Heart left ventricle (tissue), 16 donors: Measurements from ENCODE around the gene PTRH1. TPM values are rescaled to one million over a fixed set of nuclear protein-coding genes. Genes with fewer than 3 reads are reported as not detected.

Experiments used
- ATAC-seq, 4 donors: fragments of 200-7000 bp; cut with Tn5 transposase; one replicate each; pipeline ENCODE4 v1.9.1; 2020 to 2022; ENCODE audit warnings: moderate library complexity in 4 of 4, mild to moderate bottlenecking in 3 of 4, moderate number of reproducible peaks in 1 of 4
- DNase-seq, 5 donors: peaks; one replicate each; pipeline ENCODE4 v3.0.0-alpha.2; 2020
- H3K27ac ChIP-seq, 12 donors: fragments of 200-600 bp; sonication (generic) in 4 of 12; one replicate each; pipeline versions ENCODE4 v1.5.0 to v1.8.0; 2016 to 2022; ENCODE audit warnings: mild to moderate bottlenecking in 2 of 12
- H3K27me3 ChIP-seq, 9 donors: fragments of 200-600 bp; sonication (generic) in 2 of 9; one replicate each; pipeline versions ENCODE4 v1.5.1 to v1.8.0; 2016 to 2022; ENCODE audit warnings: mild to moderate bottlenecking in 3 of 9
- H3K36me3 ChIP-seq, 9 donors: fragments of 200-600 bp; sonication (generic) in 2 of 9; one replicate each; pipeline versions ENCODE4 v1.5.0 to v1.8.0; 2018 to 2022; ENCODE audit warnings: mild to moderate bottlenecking in 2 of 9
- H3K4me1 ChIP-seq, 12 donors: fragments of 200-600 bp; sonication (generic) in 4 of 12; one replicate each; pipeline versions ENCODE4 v1.5.0 to v1.8.0; 2016 to 2022; ENCODE audit warnings: mild to moderate bottlenecking in 3 of 12
- H3K4me3 ChIP-seq, 12 donors: fragments of 200-600 bp; sonication (generic) in 4 of 12; one replicate each; pipeline versions ENCODE4 v1.5.0 to v1.8.0; 2017 to 2022; ENCODE audit warnings: mild to moderate bottlenecking in 9 of 12, moderate library complexity in 4 of 12
- H3K9me3 ChIP-seq, 12 donors: fragments of 200-600 bp; sonication (generic) in 4 of 12; one replicate each; pipeline versions ENCODE4 v1.5.0 to v1.8.0; 2016 to 2022; ENCODE audit warnings: mild to moderate bottlenecking in 1 of 12
- CTCF ChIP-seq, 12 donors: fragments of 200-600 bp; sonication (generic) in 4 of 12; IDR thresholded peaks; one replicate each; pipeline versions ENCODE4 v1.5.0 to v1.8.0; 2018 to 2022; ENCODE audit warnings: antibody characterized with exemption in 12 of 12, mild to moderate bottlenecking in 5 of 12
- POLR2A ChIP-seq, 2 donors: fragments of 450-650 bp; IDR thresholded peaks; one replicate each; pipeline ENCODE4 v1.6.1; 2017; ENCODE audit warnings: antibody characterized with exemption in 2 of 2, mild to moderate bottlenecking in 2 of 2, moderate library complexity in 2 of 2
- WGBS, 4 donors: extraction: QIAGEN DNeasy Blood & Tissue Kit in 2 of 4; methylation state at CpG; one replicate each; pipeline versions ENCODE4 v1.1.5 to v1.1.7; 2013 to 2018; 5-methylcytosine and 5-hydroxymethylcytosine counted together
- intact Hi-C, 10 donors: fragments of 100-400 bp; cut with DNase I; formaldehyde crosslinking; loops; one replicate each; pipeline versions ENCODE4 v1.11.1 to v1.14.2; 2022
- polyA plus RNA-seq, 2 donors: library from polyadenylated mRNA; stranded (reverse); fragments of 200-250 nt; gene quantifications; one replicate each; pipeline ENCODE4 v1.2.3, GENCODE V29; 2013
- total RNA-seq, 9 donors: library from RNA; depleted of rRNA in 2 of 9; stranded (reverse); fragments of >200 nt in 2 of 9; fragmentation: NEBNext Ultra II Directional in 3 of 9; extraction: Animal tissue kit (Norgen Biotek cat#: 25700) in 3 of 9; gene quantifications; one replicate each; pipeline versions ENCODE4 v1.1.0 to v1.2.4, GENCODE V29; 2016 to 2023
- donor health status: ischemic (EF 13 %, LVEDD 7.1; RV severe dilation, severe dysfunction).
- donor health status: healthy with polysubstance abuse.
- donor health status: DM: no; HTN: yes; CAD: no.
- donor health status: DM: no; HTN: no; CAD: no.
- donor health status: ischemic (EF 25% LVEDD 6.9; RV normal size, moderate dysfunction).
- donor health status: ischemic (EF 25% LVEDD 5.7; RV mildly dilated, moderate dysfunction).
- donor health status: healthy.
- donor health status: DM: yes; HTN: yes; CAD: no.
- donor health status: ischemic (EF 35%, LVEDD 5.7; RV mildly dilated, moderate dysfunction).
- donor health status: nonischemic (EF 11% LVEDD 7.7; RV severe dilation, severe dysfunction).
- donor health status: DM: yes; HTN: yes; CAD: no.
- donor health status: PGD.
- donor health status: ischemic (EF 29% LVEDD 5.4; RV normal size, mild dysfunction).
- donor health status: nonischemic (EF 23%, LVEDD 6.1; RV moderate dilation, normal function).

PTRH1 gene
- total and polyA plus RNA-seq, 11 donors: 7.3 to 44.7 (median 14.0) TPM

DNA sequence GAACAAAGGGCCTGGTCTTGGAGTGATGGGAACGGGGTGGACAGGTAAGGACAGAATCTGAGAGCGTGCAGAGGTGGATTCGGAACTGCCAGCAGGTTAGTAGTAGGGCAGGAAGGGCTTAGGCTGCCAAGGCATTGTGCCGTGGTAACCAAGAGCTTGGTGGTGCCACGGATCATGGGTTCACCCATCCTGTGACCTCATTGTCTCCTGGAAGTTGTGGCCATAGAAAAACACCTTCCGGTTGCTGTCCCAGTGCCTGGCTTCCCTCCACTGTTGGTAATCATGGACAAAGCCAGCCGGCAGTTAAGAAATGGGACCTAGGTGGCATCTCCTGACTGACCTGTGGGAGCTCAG lies 51.2 kb downstream of the PTRH1 start:
- no peaks in the 10 kb centered on the region for H3K27me3 ChIP-seq
- H3K36me3 ChIP-seq: peaks cover 0 to 99% (median 86%) of the 10 kb centered on the region in 9 donors
- intact Hi-C loops: loop anchor here in 1 of 10 donors (10.0 kb wide), 1 partner anchor 50 kb away; the partner anchor contains the start of gene STXBP1
- H3K4me1 ChIP-seq: peaks cover 0 to 15% (median 0%) of the 10 kb centered on the region in 12 donors
- TF ChIP-seq POLR2A (IDR thresholded peaks at IDR 0.05) (no peak), CTCF (IDR thresholded peaks at IDR 0.05) (no peak)
- ATAC-seq (peak in 2 of 4 donors; percentile 20 to 24), DNase-seq (no peak)
- H3K9me3 ChIP-seq: no peaks in the 10 kb centered on the region
- H3K4me3 ChIP-seq: no peak overlapping the region
- 88 to 95% (median 93%) methylated on average over 6 to 7 of the region's 7 CpGs for WGBS, 4 donors
- H3K27ac ChIP-seq: peak overlapping the region in 3 of 12 donors; percentile 1 to 23 (median 21)

Other genes with a start within 250 kb of the PTRH1 start
- 100 to 1,000 TPM in 1 of 9 donors, 10 to 100 TPM in 8; 35.9 to 102 (median 50.2) TPM for gene STXBP1, start 103.4 kb downstream of the PTRH1 start, total RNA-seq
- 10 to 100 TPM; 14.0 to 23.7 TPM for gene STXBP1, start 103.4 kb downstream of the PTRH1 start, polyA plus RNA-seq
- under 1 TPM in 2 of 9 donors, not detected in 7; 0.15 to 0.87 TPM for gene CFAP157, start 8.7 kb downstream of the PTRH1 start, total RNA-seq
- under 1 TPM; 0.08 TPM for gene CFAP157, start 8.7 kb downstream of the PTRH1 start, polyA plus RNA-seq
- under 1 TPM in 8 of 9 donors, not detected in 1; 0.09 to 0.61 (median 0.24) TPM for gene TTC16, start 416 bp upstream of the PTRH1 start, total RNA-seq
- gene TTC16, start 416 bp upstream of the PTRH1 start, polyA plus RNA-seq: under 1 TPM in 1 of 2 donors, not detected in 1; 0.34 TPM
- 1 to 10 TPM; 1.7 to 9.2 (median 3.3) TPM for gene TOR2A, start 19.6 kb upstream of the PTRH1 start, total RNA-seq
- 1 to 10 TPM; 3.4 to 5.2 TPM for gene TOR2A, start 19.6 kb upstream of the PTRH1 start, polyA plus RNA-seq
- gene SH2D3C, start 63.0 kb upstream of the PTRH1 start, total RNA-seq: 10 to 100 TPM; 13.7 to 38.9 (median 16.9) TPM
- gene SH2D3C, start 63.0 kb upstream of the PTRH1 start, polyA plus RNA-seq: 10 to 100 TPM; 21.1 to 24.8 TPM
- 10 to 100 TPM; 35.6 to 60.3 (median 47.8) TPM for gene CDK9, start 70.4 kb upstream of the PTRH1 start, total RNA-seq
- 10 to 100 TPM; 26.2 to 30.4 TPM for gene CDK9, start 70.4 kb upstream of the PTRH1 start, polyA plus RNA-seq
- 10 to 100 TPM; 39.9 to 55.1 (median 41.5) TPM for gene FPGS, start 87.2 kb upstream of the PTRH1 start, total RNA-seq
- 10 to 100 TPM; 36.8 to 50.1 TPM for gene FPGS, start 87.2 kb upstream of the PTRH1 start, polyA plus RNA-seq
- gene ENG, start 139.0 kb upstream of the PTRH1 start, total RNA-seq: 100 to 1,000 TPM; 116 to 252 (median 133) TPM
- gene ENG, start 139.0 kb upstream of the PTRH1 start, polyA plus RNA-seq: 100 to 1,000 TPM; 156 to 245 TPM
- gene AK1, start 162.0 kb upstream of the PTRH1 start, total RNA-seq: 100 to 1,000 TPM; 415 to 810 (median 586) TPM
- 1,000 to 10,000 TPM in 1 of 2 donors, 100 to 1,000 TPM in 1; 312 to 1,060 TPM for gene AK1, start 162.0 kb upstream of the PTRH1 start, polyA plus RNA-seq
- gene ST6GALNAC6, start 183.9 kb upstream of the PTRH1 start, total RNA-seq: 10 to 100 TPM; 28.4 to 75.9 (median 45.6) TPM
- gene ST6GALNAC6, start 183.9 kb upstream of the PTRH1 start, polyA plus RNA-seq: 10 to 100 TPM; 35.7 to 37.5 TPM
- 10 to 100 TPM; 28.3 to 66.1 (median 42.6) TPM for gene ST6GALNAC4, start 201.4 kb upstream of the PTRH1 start, total RNA-seq
- gene ST6GALNAC4, start 201.4 kb upstream of the PTRH1 start, polyA plus RNA-seq: 10 to 100 TPM; 17.0 to 72.0 TPM
- gene PIP5KL1, start 215.1 kb upstream of the PTRH1 start, total RNA-seq: under 1 TPM in 7 of 9 donors, not detected in 2; 0.33 to 0.77 (median 0.51) TPM
- under 1 TPM; 0.12 to 0.15 TPM for gene PIP5KL1, start 215.1 kb upstream of the PTRH1 start, polyA plus RNA-seq
- 10 to 100 TPM in 7 of 9 donors, 1 to 10 TPM in 2; 7.2 to 19.5 (median 11.7) TPM for gene DPM2, start 222.2 kb upstream of the PTRH1 start, total RNA-seq
- 10 to 100 TPM; 15.3 to 31.7 TPM for gene DPM2, start 222.2 kb upstream of the PTRH1 start, polyA plus RNA-seq